GM12873 (cell line): ENCODE measurements around the gene CHD5.
A peak's percentile ranks its signal among the peaks of the same experiment; 100 is the strongest.

Experiments used
- CTCF ChIP-seq: IDR thresholded peaks from 2 replicates; pipeline ENCODE4 v1.5.1; 2012; ENCODE audit warnings: low read depth, mild to moderate bottlenecking, moderate library complexity, low read length, control low read depth; ENCODE audit not compliant: insufficient read depth; ENCODE audit errors: missing control alignments

Gene CHD5

DNA sequence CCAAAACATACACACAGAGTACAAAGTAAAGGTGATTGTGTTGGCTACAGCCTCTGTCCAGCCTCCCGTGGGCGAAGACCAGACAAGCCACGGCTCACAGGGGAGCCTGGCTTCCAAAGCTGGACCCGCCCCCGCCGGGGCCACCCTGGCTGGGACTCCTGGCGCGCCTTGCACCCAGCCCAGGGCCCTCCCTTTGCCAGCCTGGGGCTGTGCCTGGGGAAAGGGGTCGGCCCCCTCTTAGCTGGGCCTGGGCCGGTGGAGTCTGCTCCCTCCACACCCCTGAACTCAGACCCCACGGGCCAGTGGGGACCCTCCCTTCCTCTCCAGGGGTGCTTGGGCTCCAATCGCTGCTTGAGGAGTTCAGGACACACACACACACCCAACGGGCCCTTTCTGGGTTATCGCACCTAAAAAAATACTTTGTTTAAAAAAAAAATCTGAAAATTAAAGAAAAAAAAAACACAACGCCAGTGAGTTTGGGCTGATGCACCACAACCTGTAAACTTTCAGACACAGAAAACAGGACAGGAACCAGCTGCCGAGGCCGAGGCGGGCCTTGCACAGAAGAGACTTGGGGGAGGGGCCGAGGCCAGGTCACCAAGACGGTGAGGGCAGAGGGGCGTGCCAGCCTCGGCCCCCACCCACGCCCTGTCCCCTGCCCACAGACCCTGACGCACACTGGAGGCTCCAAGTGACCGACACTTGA lies 78.1 kb downstream of the CHD5 start:
- TF ChIP-seq CTCF: no peak

DNA sequence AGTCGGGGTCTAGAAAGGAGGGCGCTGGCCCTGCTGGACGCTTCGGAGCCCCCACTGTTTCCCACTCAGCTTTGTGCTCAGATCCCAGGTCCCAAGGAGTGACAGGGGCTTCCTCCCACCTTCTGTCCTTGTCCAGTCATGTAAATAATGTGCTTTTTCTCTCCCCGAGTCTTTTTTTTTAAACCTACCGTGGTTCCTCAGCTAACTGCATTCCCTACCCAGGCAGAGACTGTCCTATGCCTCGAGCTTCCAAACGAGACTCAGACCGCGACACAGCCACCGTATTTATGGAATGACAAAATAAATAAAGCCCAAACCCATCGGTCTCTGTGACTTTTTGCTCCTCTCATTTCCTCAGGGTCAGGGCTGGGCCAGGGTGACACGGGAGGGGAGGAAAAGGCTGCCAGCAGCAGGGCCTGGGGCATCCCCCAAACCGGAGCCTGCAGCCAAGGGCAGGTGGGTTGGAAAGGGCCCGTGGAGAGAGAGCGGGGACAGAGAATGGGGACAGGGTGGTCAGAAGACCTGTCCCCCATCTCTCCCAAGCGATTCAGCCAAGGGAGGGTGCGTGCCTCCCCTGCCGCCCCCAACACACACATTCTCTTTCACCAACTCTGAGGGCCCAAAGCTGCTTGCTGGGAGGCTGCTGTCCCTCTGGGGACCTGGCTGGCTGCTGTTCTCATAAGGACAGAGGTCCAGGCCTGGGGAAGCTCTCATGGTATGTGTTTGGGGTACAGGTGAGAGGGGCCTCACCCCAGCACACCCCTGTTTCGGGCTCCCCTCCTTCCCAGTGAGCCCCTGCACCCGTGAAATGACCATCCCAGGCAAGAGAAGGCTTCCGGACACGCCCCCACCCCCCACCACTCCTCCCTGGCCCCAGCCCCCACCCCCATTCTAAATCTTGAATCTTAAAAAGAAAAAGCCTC lies 79.0 kb downstream of the CHD5 start:
- no peak for TF ChIP-seq CTCF

DNA sequence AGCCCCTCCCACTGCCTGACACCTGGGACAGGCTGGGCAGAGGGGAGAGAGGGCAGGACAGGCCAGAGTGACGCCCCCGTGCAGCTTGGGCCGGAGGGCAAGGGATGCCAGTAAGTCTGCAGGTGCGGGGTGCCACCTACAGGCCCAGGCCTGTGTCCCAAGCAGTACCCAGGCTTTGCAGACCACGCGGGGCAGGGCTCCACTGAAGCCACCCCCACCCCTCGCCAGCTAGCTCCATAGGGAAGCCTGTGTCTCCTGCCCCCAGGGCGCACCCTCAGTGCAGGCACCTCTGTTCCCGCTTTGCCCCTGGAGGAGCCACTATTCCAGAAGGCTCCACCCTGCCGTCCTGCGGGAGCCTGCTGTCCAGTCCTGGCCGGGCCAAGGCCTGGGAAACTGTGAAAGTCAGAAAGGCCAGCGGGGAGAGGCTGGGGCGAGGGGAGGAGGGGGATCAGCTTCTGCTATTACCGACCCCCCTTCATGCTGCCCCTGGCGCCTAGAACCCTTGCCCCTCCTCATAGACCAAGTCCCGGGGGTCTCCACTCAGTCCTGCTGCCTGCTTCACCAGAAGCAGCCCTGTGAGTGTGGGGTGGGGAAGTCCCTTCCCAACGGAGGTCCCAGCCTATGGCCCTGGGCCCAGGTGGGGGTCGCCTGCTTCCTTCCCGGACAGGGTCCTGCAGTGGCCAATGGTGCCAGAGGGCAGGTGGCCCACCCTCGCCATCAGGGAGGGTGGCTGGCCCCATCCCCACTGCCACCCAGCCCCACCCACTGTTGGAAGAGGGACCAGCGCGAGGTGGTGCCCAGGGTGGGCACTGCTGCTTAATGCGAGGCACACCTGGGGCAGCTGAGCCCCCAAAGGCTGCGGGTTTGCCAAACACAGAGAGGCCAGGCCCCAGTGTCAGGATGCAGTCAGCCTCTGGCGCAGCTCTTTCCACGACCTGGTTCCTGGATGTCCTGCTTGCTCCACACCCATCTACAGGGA lies 80.0 kb downstream of the CHD5 start:
- TF ChIP-seq CTCF: peak; percentile 30

- TF ChIP-seq CTCF: no peak
Observed at GRCh38 chr1:6099297-6099696, 80.8 kb downstream of the CHD5 start.

DNA sequence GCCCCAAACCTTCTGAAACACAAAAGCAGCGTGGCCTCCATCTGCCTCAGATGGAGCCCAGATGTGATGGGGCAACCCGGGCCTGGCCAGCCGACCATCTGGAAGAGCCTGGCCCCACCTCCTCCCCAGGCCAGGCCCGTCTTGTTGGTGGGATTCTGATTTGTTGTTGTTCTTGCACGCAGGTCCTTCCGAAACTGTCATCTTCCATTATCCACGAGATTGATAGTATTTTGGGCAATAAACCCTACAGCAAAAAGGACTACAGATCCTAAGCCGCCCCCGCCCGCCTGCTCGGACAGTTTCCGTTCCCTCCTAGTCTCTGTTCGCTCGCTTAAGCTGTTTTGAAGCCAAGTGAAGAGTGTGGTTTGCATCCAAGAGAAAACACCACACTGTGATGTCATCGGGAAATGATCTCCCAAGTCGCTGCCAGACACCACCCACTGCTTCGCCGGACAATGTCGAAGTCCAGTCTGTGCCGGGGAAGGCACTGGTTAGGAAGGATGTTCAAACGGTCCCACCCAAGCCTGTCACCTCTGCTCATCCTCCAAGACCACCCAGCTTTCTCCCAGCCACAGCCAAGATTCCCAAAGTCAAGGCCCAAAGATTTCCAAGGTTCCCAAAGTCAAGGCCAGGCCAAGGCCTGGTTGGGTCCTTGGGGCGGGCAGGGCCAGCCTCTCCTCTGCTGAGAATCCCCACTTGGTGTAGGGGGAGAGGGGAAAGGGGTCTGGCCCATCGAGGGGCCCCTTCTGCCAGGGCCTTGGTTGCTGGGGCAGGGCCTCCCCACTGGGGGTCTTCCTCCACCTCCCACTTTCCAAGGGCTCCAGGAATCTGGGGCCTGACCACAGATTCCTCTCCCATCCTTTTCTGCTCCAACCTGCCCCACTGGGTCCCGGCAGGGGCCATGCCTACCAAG lies 81.6 kb downstream of the CHD5 start:
- no peak for TF ChIP-seq CTCF

GRCh38 chr1:6097824-6098223 lies 82.3 kb downstream of the CHD5 start:
- no peak for TF ChIP-seq CTCF
